PC-3 (cell line): Measurements from ENCODE around the gene REG1B. TPM values are rescaled to one million over a fixed set of nuclear protein-coding genes. Genes with fewer than 3 reads are reported as not detected.

Experiments used
- ATAC-seq: fragments of 200-7000 bp; cut with Tn5 transposase; 2 replicates; pipeline ENCODE4 v1.9.1; 2020; ENCODE audit warnings: mild to moderate bottlenecking, moderate library complexity
- BruUV-seq: library from RNA; stranded (reverse); fragments of 400-500 nt; replicated peaks from 2 replicates; lab custom pipeline; 2021; lab: Mats Ljungman, UMichigan
- CTCF ChIA-PET: fragments of 300-600 bp; sonication (Branson Sonifier 250); formaldehyde crosslinking; loops from one replicate; lab custom pipeline; 2022; ENCODE audit warnings: antibody characterized with exemption; lab: Charles Lee
- POLR2A ChIA-PET: fragments of 300-600 bp; sonication (Branson Sonifier 250); formaldehyde crosslinking; loops from one replicate; lab custom pipeline; 2022; ENCODE audit warnings: antibody characterized with exemption; ENCODE audit not compliant: unreplicated experiment; lab: Charles Lee
- DNase-seq: peaks from one replicate; pipeline ENCODE4 v3.0.0-alpha.2; 2015
- H2AFZ ChIP-seq: fragments of 300-600 bp; sonication (generic); 2 replicates; pipeline ENCODE4 v1.6.0; 2016; ENCODE audit warnings: antibody characterized with exemption, low read length
- H3F3A ChIP-seq: fragments of 300-600 bp; sonication (generic); one replicate; pipeline ENCODE4 v1.6.0; 2017; ENCODE audit warnings: antibody characterized with exemption, low read length, control low read depth, mild to moderate bottlenecking; ENCODE audit not compliant: unreplicated experiment
- H3K27ac ChIP-seq: fragments of 300-600 bp; sonication (generic); 2 replicates; pipeline ENCODE4 v1.5.1; 2016; ENCODE audit warnings: mild to moderate bottlenecking, low read length
- H3K27me3 ChIP-seq: fragments of 300-600 bp; sonication (generic); 2 replicates; pipeline ENCODE4 v1.6.1; 2016; ENCODE audit warnings: low read length, mixed read lengths
- H3K36me3 ChIP-seq: fragments of 300-600 bp; sonication (generic); 2 replicates; pipeline ENCODE4 v1.6.1; 2016; ENCODE audit warnings: low read depth, mixed run types, low read length, mixed read lengths
- H3K4me1 ChIP-seq: fragments of 300-600 bp; sonication (generic); 2 replicates; pipeline ENCODE4 v1.5.1; 2016; ENCODE audit warnings: low read length; ENCODE audit not compliant: insufficient read depth
- H3K4me2 ChIP-seq: fragments of 300-600 bp; sonication (generic); 2 replicates; pipeline ENCODE4 v1.6.0; 2016; ENCODE audit warnings: low read length
- H3K4me3 ChIP-seq: fragments of 300-600 bp; sonication (generic); 2 replicates; pipeline ENCODE4 v1.5.1; 2016; ENCODE audit warnings: mild to moderate bottlenecking, low read length, mixed read lengths
- H3K79me2 ChIP-seq: fragments of 300-600 bp; sonication (generic); 2 replicates; pipeline ENCODE4 v1.6.1; 2017; ENCODE audit warnings: low read length, mixed read lengths
- H3K9ac ChIP-seq: fragments of 300-600 bp; sonication (generic); 2 replicates; pipeline ENCODE4 v1.6.0; 2016; ENCODE audit warnings: mild to moderate bottlenecking, low read length
- H3K9me2 ChIP-seq: fragments of 300-600 bp; sonication (generic); replicated peaks from 2 replicates; pipeline ENCODE4 v1.6.1; 2016; ENCODE audit warnings: mixed run types, low read length, mixed read lengths
- H3K9me3 ChIP-seq: fragments of 300-600 bp; sonication (generic); 2 replicates; pipeline ENCODE4 v1.6.1; 2016; ENCODE audit warnings: low read length, mixed read lengths
- H4K20me1 ChIP-seq: fragments of 300-600 bp; sonication (generic); 2 replicates; pipeline ENCODE4 v1.6.1; 2016; ENCODE audit warnings: low read length, mixed read lengths
- EZH2 ChIP-seq: fragments of 300-600 bp; sonication (generic); IDR thresholded peaks from one replicate; pipeline ENCODE4 v1.6.1; 2017; ENCODE audit warnings: antibody characterized with exemption, mild to moderate bottlenecking, low read length; ENCODE audit not compliant: unreplicated experiment
- EZH2phosphoT487 ChIP-seq: fragments of 300-600 bp; sonication (generic); IDR thresholded peaks from 2 replicates; pipeline ENCODE4 v1.6.1; 2018; ENCODE audit warnings: mild to moderate bottlenecking, antibody characterized with exemption, low read length, borderline replicate concordance
- intact Hi-C: fragments of 100-400 bp; cut with micrococcal nuclease; formaldehyde crosslinking; loops from 2 replicates; pipeline ENCODE4 v1.9.0; 2023
- total RNA-seq: library from RNA; depleted of rRNA; stranded (reverse); fragments of >200 nt; gene quantifications from 2 replicates; pipeline ENCODE4 v1.2.3, GENCODE V29; 2014
- TF ChIP-seq, protein P1 (sequence below): fragments of 300-600 bp; sonication (generic); conservative IDR thresholded peaks from 2 replicates; pipeline ENCODE4 v1.5.1; 2017; ENCODE audit warnings: antibody characterized with exemption, low read depth, mild to moderate bottlenecking, low read length

Gene REG1B
- total RNA-seq, 1 experiment from 2014 or later, result not detected

DNA sequence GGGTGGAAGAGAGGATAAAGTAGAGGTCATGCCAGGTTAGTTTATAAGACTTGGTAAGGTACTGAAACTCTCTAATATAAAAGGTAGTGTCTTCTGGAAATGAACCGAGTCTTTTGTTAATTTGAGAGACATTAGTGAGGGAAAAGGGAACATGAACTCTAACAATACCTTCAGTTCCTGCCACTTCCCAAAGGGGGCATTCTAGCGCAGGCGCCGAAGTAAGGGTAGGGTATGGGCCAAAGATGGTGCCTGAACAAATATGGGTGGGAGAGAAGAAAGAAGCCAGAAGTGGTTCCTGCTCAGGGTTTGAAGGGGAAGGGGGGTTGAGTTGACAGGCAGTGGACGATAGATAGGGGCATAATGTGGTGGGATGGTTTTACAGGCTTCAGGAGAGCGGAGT is 10.1 kb upstream of the REG1B start:
- no peak for ATAC-seq
- DNase-seq, result no peak
- H3K36me3 ChIP-seq, result no peaks in the 10 kb centered on the region
- H3K27ac ChIP-seq, result no peak overlapping the region
- H3K9me2 ChIP-seq, result no peaks in the 10 kb centered on the region
- intact Hi-C loops, result no loop called here
- no peaks in the 10 kb centered on the region for H3K79me2 ChIP-seq
- POLR2A ChIA-PET, result no interaction called here
- H3F3A ChIP-seq, result no peaks in the 10 kb centered on the region
- no peaks in the 10 kb centered on the region for H3K27me3 ChIP-seq
- CTCF ChIA-PET, result no interaction called here
- no peak overlapping the region for H3K4me2 ChIP-seq
- no peak overlapping the region for H3K9ac ChIP-seq
- H2AFZ ChIP-seq, result no peak overlapping the region
- H4K20me1 ChIP-seq, result no peaks in the 10 kb centered on the region
- H3K4me3 ChIP-seq, result no peak overlapping the region
- H3K4me1 ChIP-seq, result no peaks in the 10 kb centered on the region
- H3K9me3 ChIP-seq, result 0 out of 2 replicates have a peak, but pooled peaks cover 5% of the 10 kb centered on the region
- BruUV-seq, result no TSS peak
- no peak for TF ChIP-seq EZH2
- no peak for TF ChIP-seq EZH2phosphoT487

DNA sequence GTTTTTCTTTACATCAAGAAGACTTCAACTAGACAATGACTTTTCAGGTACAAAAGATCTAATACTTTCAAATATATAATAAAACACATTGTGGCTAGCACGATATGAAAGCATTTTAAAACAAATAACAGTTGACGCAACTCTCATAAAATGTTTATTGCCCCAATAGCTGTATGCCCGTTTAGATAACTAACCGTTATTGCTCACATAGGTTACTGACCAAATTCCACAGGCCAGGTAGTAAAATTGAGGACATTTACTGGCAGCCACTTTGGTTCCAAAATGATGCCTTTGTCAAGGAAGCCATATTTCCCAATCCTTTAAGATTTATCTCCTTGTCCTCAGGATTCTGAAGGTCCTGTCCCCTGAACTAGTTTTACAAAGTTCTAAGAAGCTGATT is 2.9 kb upstream of the REG1B start:
- DNase-seq (no peak), ATAC-seq (no peak)
- CTCF ChIA-PET, result no interaction called here
- no peaks in the 10 kb centered on the region for H3F3A ChIP-seq
- no peaks in the 10 kb centered on the region for H3K4me1 ChIP-seq
- no peak overlapping the region for H3K27ac ChIP-seq
- no peaks in the 10 kb centered on the region for H3K9me2 ChIP-seq
- TF ChIP-seq EZH2phosphoT487, result no peak
- TF ChIP-seq, protein P1, sequence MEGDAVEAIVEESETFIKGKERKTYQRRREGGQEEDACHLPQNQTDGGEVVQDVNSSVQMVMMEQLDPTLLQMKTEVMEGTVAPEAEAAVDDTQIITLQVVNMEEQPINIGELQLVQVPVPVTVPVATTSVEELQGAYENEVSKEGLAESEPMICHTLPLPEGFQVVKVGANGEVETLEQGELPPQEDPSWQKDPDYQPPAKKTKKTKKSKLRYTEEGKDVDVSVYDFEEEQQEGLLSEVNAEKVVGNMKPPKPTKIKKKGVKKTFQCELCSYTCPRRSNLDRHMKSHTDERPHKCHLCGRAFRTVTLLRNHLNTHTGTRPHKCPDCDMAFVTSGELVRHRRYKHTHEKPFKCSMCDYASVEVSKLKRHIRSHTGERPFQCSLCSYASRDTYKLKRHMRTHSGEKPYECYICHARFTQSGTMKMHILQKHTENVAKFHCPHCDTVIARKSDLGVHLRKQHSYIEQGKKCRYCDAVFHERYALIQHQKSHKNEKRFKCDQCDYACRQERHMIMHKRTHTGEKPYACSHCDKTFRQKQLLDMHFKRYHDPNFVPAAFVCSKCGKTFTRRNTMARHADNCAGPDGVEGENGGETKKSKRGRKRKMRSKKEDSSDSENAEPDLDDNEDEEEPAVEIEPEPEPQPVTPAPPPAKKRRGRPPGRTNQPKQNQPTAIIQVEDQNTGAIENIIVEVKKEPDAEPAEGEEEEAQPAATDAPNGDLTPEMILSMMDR, result no peak
- no peak for TF ChIP-seq EZH2
- no peaks in the 10 kb centered on the region for H4K20me1 ChIP-seq
- H3K4me2 ChIP-seq, result no peak overlapping the region
- no peaks in the 10 kb centered on the region for H3K27me3 ChIP-seq
- no peaks in the 10 kb centered on the region for H3K9me3 ChIP-seq
- intact Hi-C loops, result no loop called here
- H3K9ac ChIP-seq, result no peak overlapping the region
- no peak overlapping the region for H3K4me3 ChIP-seq
- no peak overlapping the region for H2AFZ ChIP-seq
- H3K36me3 ChIP-seq, result no peaks in the 10 kb centered on the region
- H3K79me2 ChIP-seq, result no peaks in the 10 kb centered on the region
- BruUV-seq, result no TSS peak
- POLR2A ChIA-PET, result no interaction called here

DNA sequence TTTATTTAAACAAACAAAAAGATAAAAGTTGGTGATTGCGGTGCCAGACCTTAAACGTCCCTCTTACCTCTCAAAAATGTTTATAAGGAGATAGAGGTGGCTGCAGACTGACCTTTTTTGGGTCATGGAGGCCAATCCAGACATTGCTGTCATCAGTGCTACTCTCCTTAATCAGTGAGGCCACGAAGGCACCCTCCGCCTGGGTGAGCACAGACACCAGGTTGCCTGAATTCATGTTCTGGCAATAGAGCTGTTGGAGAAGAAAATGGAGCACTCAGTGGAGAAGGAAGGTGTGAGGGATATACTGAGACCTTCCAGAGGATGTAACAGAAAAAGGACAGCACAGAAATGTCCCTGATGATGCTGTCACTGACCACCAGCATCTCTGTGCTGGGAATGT is 1.5 kb downstream of the REG1B start:
- ATAC-seq, result no peak
- Histone ChIP-seq H3K9me2 (no peaks in the 10 kb centered on the region), H3K4me2 (no peak overlapping the region), H3K27ac (no peak overlapping the region), H3F3A (no peaks in the 10 kb centered on the region), H3K4me3 (no peak overlapping the region), H3K9me3 (0 out of 2 replicates have a peak, but pooled peaks cover 8% of the 10 kb centered on the region), H3K79me2 (no peaks in the 10 kb centered on the region), H4K20me1 (no peaks in the 10 kb centered on the region), H3K9ac (no peak overlapping the region), H3K4me1 (no peaks in the 10 kb centered on the region), H2AFZ (no peak overlapping the region), H3K27me3 (no peaks in the 10 kb centered on the region), H3K36me3 (no peaks in the 10 kb centered on the region)
- TF ChIP-seq, protein P1, result no peak
- TF ChIP-seq EZH2, result no peak
- no peak for TF ChIP-seq EZH2phosphoT487
- ChIA-PET POLR2A (no interaction called here), CTCF (no interaction called here)
- intact Hi-C loops, result no loop called here
- DNase-seq, result no peak
- no TSS peak for BruUV-seq
